HG02623 (cell line): ENCODE data around the gene CAPN13.

Source experiments
- ATAC-seq: cut with Tn5 transposase; IDR thresholded peaks from one replicate; pipeline ENCODE4 v1.9.1; 2021; ENCODE audit warnings: moderate library complexity; ENCODE audit not compliant: unreplicated experiment

CAPN13 gene, protein sequence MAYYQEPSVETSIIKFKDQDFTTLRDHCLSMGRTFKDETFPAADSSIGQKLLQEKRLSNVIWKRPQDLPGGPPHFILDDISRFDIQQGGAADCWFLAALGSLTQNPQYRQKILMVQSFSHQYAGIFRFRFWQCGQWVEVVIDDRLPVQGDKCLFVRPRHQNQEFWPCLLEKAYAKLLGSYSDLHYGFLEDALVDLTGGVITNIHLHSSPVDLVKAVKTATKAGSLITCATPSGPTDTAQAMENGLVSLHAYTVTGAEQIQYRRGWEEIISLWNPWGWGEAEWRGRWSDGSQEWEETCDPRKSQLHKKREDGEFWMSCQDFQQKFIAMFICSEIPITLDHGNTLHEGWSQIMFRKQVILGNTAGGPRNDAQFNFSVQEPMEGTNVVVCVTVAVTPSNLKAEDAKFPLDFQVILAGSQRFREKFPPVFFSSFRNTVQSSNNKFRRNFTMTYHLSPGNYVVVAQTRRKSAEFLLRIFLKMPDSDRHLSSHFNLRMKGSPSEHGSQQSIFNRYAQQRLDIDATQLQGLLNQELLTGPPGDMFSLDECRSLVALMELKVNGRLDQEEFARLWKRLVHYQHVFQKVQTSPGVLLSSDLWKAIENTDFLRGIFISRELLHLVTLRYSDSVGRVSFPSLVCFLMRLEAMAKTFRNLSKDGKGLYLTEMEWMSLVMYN

DNA sequence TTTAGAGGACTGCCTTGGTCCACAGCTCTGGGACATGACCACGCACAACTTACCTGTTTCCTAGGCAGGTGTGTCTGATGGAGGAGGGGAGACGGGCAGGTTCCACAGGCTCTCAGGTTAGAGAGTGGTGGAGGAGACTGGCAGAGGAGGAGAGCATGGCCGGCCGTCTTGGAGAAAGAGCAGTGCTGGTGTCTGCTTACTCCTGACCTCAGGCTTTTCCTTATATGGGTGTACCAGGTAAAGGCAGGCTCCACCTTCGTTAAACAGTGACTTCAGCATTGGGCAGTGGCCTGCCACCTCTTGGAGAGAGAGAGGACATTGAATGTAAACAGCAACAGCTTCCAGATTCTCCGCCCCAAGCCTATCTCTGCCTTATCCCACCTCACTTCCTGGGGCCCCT lies at the start of gene CAPN13:
TSS of gene CAPN13 (minus strand) at position 198 of the 400 bp plus-strand sequence. CDS start 20,121 bp downstream, outside the sequence.
- no peak for ATAC-seq

DNA sequence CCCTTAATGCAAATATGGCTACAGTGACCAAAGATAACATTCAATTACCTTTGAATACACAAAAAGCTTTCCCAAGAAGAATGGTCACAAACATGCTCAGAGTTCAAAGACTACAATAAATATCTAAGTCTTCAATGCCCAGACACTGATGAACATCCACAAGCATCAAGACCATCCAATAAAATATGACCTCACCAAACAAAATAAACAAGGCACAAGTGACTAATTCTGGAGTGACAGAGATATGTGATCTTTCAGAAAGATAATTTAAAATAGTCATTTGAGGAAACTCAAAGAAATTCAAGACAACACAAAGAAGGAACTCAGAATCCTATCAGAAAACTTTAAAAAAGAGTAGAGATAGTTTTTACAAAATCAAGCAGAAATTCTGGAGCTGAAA lies 40.6 kb upstream of the CAPN13 start:
- no peak for ATAC-seq

DNA sequence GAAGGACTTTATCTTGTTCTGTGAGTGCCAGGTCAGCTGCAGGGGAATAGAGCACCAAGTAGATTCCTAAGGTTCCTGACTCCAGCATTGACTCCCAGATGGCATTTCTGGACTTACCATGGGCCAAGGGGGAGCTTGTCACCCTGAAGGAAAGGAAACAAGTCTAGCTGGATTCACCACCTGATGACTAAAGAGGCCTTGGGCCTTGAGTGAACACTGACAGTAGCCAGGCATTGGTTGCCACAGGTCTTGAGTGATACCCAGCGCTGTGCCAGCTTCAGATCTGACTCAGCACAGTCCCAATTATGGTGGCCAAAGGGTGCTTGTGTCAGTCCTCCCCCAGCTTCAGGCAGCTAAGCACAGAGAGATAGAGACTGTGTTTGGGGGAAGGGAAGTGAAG lies 40.1 kb upstream of the CAPN13 start:
- no peak for ATAC-seq

DNA sequence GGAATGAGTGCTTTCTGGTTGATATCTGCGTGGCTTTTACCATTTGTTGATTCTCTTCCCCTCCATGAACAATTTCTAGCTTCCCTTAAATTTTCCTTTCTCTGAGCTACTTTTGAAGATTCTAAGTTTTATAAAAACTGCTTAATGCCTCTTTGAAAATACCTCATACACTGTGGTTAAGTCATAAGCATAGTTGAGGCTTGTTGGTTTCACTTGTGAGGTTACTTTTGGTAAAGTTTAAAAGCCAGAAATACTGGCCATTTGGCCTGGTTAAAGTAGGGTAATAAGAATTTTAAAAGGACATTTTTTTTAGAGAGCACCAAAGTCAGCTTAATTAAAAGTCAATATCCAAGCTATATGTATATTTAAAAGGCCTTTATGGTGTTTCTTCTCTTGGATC lies 21.3 kb upstream of the CAPN13 start:
- no peak for ATAC-seq

DNA sequence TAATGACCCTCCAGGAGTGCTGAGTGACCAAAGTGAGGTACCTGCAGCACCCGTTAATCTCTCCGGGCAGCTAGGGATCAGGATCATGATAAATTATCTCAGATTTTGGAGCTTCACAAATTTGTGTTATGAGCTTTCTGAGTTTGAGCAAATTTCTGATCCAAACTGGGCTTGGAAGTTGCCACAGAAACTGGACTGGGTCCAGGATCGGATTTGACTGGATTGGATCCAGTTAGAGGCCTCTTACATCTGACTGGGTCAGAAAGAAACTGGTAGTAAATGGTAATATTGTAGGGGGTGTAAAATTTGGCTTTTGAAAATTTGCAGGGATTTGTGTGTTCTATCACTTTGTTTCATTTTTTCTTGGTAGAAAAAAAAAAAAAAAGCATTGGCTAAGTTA lies 19.7 kb upstream of the CAPN13 start:
- no peak for ATAC-seq

DNA sequence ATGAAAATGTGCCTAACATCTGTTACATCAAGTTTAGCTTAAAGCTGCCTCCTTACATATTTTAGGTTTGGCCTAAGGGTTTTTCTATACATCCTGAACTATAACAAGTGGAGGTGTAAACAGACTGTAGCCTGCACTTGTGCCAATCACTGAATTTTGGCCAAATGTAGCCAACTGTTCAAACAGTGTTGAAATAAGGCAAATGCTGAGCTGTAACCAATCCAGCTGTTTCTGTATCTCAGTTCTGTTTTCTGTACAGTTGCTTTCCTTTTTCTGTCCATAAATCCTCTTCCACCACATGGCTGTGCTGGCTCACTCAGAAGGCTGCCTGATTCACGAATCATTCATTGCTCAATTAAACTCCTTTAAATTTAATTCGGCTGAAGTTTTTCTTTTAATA lies 19.2 kb upstream of the CAPN13 start:
- ATAC-seq, result no peak

DNA sequence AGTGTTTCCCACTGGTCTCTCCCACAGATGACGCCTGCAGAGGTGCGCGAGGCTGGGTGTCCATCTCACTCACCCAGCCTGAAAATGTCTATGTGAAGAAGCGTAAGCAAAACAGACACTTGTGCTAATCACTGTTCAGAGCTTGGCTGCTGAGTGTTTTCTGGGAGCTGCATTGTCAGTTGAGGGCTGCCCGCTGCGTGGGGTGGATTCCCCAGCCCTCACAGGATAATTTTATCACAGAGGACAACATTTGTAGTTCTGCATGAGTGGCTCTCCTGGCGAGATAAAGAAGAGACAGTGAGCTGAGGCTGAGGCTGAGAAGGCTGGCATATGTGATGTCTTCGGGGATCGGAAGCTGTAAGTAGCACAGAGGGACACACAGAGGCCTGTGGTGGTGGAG lies 16.2 kb upstream of the CAPN13 start:
- ATAC-seq, result no peak

DNA sequence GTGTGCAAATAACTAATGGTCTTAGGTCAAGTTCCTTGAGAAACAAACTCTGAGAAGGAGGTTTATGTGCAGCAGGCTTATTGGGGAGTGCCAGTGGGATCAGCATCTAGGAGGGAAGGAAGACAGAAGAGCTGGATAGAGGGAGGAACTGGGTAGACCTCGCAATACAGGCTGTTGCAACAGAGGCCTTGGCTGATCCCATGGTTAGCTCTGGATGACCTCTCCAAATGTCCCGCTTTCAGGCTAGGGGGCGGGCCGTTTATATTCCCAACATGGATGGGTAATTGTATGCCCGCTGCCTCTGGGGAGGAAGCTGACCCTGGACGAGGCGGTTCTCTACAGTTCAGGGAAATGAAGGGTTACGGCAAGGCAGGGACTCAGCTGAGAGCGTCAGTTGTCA lies 14.7 kb upstream of the CAPN13 start:
- no peak for ATAC-seq

DNA sequence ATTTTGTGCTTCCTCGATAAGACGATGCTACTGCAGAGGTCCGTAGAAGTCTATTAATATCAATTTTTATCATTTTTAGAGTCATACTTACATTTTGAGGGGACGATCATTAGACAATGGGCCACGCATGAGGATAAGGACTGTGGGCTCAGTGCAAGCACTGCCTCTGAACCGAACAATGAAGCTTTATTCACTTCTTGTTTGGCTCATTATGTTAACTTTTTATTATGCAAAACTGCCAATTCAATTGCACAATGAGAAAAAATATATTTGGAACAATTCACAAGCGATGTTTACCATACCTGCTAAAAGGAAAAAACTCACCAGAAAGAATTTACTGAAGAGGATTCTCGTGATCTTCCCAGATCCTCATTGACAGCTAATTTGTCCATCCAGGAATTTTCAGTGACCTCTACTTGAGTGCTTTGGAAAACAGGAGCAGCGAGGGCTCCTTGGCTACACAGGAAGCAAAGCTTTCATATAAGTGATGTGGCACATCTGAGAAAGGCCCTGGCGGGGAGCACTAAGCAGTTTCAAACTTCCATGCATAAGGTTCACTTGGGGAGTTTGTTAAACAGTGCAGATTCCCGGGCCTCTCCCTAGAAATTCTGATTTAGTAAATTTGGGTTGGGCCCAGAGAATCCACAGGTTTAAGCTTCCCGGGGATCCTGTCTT lies 13.3 kb upstream of the CAPN13 start:
- ATAC-seq, result no peak

DNA sequence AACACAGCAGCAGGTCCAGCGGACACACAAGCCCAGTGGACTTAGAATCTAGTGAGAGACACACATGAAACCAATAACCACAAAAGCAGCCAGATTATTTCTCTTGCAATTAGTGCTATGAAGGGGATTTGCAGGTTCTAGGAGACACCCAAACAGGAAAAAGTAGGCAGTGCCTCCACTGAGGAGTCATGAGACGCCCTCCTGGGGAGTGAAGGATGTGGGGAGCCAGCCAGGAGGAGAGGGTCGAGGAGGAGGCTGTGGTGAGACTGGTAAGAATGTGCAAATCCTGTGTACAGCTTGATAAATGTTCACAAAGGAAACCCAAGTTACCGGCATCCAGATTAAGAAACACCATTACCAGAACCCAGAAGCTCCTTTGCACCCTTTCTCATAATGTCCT lies 2.7 kb upstream of the CAPN13 start:
- no peak for ATAC-seq

DNA sequence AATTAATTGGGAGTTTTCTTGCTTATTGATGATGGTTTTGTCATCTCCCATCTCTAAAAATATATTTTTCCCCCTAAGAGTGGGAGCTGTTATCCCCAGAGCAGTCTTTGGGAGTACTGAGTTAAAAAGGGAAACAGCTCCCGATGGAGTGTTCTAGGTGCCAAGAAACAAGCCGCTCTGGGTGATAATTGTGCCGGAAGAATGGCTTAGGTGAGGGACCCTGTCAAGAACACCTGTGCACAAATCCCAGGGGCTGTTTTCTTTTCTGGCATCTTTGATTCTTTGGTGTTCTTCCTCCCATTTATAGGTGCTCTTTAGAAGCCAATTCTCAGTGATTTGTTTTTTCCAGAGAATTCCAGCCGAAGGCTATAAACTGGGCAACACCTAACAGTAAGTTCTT lies 1.4 kb upstream of the CAPN13 start:
- ATAC-seq, result no peak

DNA sequence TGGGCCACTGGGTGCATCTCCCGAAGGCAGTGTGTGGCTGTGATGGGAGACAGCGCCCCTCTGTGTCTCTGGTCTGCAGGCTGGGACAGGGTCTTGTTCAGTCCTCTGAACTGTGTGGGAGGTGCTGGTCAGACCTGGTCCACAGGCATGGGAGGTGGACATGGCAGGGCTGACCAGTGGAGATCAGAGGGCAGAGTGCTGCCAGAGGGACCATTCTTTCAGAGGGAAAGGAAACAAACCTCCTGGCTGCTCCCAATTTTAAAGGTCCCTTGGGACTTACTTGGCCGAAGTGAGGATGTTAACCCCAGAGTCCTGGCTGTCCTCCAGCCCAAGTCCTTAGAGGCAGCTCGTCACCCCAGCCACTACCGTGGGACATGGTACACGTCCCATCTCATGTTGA lies 4.0 kb downstream of the CAPN13 start:
- no peak for ATAC-seq

DNA sequence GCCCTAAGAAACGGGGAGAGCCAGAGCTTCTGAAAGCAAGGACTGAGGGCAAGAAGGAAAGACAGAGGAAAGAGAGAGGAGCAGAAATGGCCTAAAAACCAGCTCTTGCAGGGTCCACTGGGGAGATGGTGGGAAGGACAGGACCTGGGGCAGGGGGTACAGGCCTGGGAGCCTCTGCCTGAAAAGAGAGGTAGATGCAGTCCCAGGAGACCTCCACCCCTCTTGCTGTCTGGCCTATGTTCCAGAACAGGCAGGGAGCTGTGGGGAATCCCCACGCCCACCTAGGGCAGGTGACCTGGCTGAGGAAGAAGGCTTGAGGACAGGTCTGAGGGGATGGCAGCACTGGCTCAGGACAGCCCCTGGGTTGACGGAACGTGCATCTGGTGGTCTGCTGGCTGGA lies 4.6 kb downstream of the CAPN13 start:
- no peak for ATAC-seq

DNA sequence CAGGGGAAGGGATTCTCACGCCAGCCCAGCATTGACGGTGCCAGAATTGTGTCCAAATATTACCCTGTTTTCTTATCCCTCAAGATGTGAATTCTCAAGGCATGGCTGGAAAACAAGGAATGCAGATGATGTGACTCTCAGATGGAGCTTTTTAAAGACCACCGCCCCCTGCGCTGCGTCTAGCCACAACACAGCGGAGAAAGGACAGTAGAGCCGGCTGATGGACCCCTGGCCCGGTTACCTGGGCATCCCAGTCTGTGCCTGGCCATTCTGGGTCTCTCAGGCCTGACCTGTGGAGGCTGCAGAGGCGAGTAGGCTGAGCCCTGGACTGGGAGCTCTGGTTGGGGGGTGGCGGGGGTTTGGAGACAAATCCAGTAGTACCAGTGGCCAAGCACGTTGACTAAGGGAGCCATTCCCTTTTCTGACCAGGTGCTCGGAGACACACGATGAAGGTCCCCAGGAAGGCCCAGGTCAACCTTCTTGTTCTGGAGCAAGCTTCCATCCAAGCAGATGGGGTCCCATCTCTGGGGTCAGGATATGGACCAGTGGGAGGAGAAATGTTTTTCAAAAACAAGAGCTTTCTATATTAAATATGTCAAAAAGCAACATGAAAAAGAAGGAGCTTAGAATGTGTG lies 5.3 kb downstream of the CAPN13 start:
- ATAC-seq, result no peak

DNA sequence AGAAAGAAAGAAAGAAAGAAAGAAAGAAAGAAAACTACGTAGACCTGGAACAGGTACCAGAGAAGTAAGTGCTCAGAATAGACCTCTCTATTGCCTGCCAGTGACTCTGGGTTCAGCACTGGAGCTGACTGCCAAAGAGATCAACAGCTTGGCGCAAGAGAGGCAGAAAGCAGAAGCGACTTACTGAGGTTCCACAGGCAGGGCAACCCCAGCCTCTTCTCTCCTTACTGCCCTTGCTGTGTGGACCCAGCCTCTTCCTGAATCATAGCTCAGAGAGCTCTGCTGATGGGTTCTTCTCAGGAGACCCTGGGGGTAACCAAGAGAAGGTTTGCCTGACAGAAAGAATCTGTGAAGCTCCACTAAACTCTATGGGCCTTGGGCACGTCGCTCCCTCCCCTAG lies 7.1 kb downstream of the CAPN13 start:
- ATAC-seq, result no peak

DNA sequence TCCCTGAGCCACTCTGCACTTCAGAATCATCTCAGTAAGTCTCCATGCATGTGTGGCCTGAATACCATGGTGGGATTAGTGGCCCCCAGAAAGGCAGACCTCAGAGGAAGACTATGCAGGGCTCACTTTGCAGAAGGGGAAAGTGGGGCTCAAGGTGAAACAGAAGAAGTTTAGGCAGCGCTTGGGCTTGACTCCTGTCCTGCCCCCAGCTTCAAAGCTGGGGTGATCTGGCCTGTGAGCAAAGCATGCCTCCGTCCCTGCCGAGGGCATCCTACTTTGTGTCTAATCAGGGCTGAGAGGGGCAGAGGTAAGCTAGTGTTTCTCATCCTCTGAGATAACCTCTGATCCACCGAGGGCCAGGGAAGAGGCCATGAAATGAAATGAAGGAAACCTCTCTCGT lies 7.9 kb downstream of the CAPN13 start:
- ATAC-seq, result no peak

DNA sequence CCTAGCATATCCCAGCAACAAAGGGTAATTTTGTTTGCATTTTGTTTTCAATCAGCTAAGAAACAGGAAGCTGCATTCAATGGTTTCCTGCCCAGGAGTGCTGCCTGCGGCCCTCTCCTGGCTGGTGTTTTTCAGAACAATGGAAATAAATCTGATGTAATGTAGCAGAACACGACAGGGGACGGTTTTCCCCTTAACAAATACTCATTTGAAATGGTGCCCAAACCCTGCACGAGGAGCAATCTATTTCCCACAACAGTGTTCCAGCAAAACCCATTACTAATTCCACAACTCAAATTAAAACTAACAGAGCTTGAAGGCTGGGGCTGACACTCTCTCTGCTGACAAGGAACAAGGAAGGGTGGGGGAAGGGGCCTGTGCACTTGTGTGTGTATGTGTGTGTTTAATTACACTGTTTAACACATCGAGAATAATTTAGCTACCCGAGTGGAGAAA lies 8.7 kb downstream of the CAPN13 start:
- no peak for ATAC-seq

DNA sequence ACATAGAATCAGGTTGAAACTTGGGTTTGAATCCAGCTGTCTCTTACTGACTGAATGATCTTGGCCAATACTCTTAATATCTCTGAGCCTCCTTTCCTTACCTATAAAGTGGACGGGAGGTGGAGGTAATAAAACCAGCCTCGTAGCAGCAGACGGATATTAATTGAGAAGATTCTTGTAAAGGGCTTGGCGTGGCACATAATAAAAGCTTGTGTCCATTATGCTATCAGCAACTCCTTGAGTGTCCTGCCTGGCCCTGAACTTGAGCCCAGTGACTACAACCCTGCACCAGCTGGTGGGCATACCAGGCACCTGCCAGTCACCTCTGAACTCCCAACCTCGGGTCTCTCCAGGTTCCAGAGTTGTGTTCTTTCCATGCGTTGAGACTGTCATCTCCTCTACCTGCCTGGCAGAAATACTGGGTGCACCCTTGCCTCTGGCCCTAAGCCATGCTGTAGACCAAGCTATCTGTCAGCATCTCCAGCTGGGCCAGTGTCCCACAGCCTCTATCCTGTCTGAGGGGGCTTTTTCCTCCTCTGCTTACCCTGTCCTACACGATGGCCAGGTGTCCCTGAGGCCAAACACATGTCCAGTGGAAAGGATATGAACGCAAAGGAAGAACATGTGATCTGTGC lies 9.7 kb downstream of the CAPN13 start:
- no peak for ATAC-seq

DNA sequence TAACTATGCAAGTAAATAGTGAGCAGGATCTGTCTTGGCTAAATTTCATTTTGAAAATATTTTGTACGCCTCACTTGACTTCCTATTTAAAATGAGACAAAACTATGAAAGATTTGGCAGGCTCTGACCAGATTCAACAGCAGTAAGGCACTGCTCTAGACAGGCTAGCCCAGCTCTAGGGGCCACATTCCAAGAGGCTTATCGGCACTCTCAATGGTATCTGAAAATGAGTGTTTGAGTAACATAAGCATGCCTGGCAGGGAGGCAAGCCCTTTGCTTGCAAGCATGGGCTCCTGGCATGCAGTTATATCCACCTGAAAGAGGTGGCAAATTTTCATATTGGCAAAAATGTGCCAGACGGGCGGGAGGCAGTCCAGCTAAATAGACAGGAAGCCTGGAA lies 10.5 kb downstream of the CAPN13 start:
- no peak for ATAC-seq

DNA sequence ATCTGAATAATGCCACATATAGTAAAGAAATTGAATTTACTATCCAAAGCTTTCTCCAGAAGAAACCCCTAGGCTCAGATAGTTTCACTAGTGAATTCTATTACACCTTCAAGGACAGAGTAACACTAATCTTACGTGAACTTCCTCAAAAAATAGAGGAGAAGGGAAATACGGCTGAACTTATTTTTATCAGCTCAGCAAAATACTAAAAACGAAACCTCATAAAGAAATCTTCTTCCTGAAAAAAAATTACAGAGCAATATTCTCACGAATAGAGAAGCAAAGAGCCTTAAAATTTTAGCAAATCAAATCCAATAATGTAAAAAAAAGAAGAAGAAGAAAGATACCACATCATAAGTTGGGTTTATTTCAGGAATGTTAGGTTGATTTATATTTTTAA lies 14.7 kb downstream of the CAPN13 start:
- no peak for ATAC-seq

DNA sequence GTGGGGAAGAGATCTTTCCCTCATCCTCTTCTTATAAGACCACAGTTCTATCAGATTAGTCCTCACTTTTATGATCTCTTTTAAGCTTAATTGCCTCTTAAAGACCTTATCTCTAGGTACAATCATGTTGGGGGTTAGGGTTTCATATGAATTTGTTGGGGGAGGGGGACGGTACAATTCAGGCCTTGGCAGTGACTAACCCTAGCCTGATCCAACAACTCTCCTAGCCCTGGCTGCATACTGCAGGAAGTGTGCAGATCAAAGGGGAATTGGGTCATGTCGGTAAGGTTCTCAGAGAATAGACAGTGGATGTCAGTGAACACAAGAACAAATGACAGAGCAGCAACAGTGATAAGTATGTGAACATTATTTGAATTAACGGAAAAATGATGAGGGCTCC lies 16.4 kb downstream of the CAPN13 start:
- ATAC-seq, result no peak
